GM12878 (cell line): Measurements from ENCODE around the gene LARP7.

Experiments
- CTCF ChIP-seq, 3 experiments: IDR thresholded peaks in 2 of 3; conservative IDR thresholded peaks in 1 of 3; 2 replicates each; pipeline ENCODE4 v1.5.1; 2011; ENCODE audit warnings: low read depth in 3 of 3, low read length in 3 of 3, mild to moderate bottlenecking in 3 of 3, control low read depth in 2 of 3, moderate library complexity in 2 of 3, inconsistent platforms in 1 of 3, mixed read lengths in 1 of 3; ENCODE audit not compliant: control insufficient read depth in 2 of 3, insufficient read depth in 1 of 3; ENCODE audit errors: extremely low read depth in 1 of 3
- NFYB ChIP-seq: IDR thresholded peaks from 2 replicates; pipeline ENCODE4 v1.6.1; 2011; ENCODE audit warnings: low read depth, mild to moderate bottlenecking, low read length, improper control_type of control experiment, moderate library complexity; ENCODE audit not compliant: insufficient read depth

- no peak for TF ChIP-seq NFYB
- TF ChIP-seq CTCF (IDR thresholded peaks at IDR 0.05 in 2 of 3, conservative IDR thresholded peaks at IDR 0.05 in 1 of 3; ENCODE audit: control insufficient read depth in 2 of 3, extremely low read depth in 1 of 3, insufficient read depth in 1 of 3, low read depth in 3 of 3, low read length in 3 of 3), result no peak
These were observed 45.4 kb upstream of the LARP7 start for GRCh38 chr4:112591593-112591992.
